ENCODE measurements around the gene ABLIM1.

DNA sequence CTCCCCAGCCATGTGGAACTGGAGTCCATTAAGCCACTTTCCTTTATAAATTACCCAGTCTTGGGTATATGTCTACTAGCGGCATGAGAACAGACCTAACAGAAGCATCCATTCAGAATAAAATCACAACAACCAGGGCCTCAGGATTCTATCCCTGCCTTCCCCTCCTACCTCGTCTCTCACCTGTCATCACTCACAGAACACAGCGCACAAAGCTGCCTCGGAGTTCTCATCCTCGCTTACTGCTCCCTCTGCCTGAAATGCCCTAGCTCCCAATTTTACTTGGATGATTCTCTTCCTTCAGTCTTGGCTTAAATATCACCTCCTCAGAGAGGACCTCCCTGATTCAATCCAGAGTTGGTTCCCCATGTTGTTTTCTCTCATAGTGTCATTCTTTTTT lies 183.1 kb downstream of the ABLIM1 start:
- TF ChIP-seq POLR2A (IDR thresholded peaks at IDR 0.05; ENCODE audit: low read depth, low read length), result no peak
- TF ChIP-seq POLR2AphosphoS5 (IDR thresholded peaks at IDR 0.05; ENCODE audit: low read depth, low read length), result no peak
- TF ChIP-seq TAF1 (IDR thresholded peaks at IDR 0.05; ENCODE audit: low read depth, low read length), result no peak

Data from GM12891 (cell line).